HepG2 (cell line): Measurements from ENCODE around the gene TTC39C. TPM values are rescaled to one million over a fixed set of nuclear protein-coding genes. Genes with fewer than 3 reads are reported as not detected.

Source experiments
- BRF2 ChIP-seq: sonication (generic); formaldehyde crosslinking; IDR thresholded peaks from 2 replicates; pipeline ENCODE4 v1.8.1; 2022; ENCODE audit warnings: mild to moderate bottlenecking, missing genetic modification reagents
- GATA4 ChIP-seq: sonication (generic); IDR thresholded peaks from 2 replicates; pipeline ENCODE4 v1.6.1; 2016; ENCODE audit warnings: antibody characterized with exemption, low read depth, borderline replicate concordance
- GATAD2A ChIP-seq: IDR thresholded peaks from 2 replicates; pipeline ENCODE4 v1.6.1; 2016
- HMGXB4 ChIP-seq, 2 experiments: sonication (generic) in 1 of 2; formaldehyde crosslinking in 1 of 2; IDR thresholded peaks; 2 replicates each; pipeline versions ENCODE4 v1.4.0 to v1.6.1; 2018 to 2020; ENCODE audit warnings: missing genetic modification reagents in 2 of 2, borderline replicate concordance in 1 of 2, low read depth in 1 of 2, mild to moderate bottlenecking in 1 of 2, missing biosample characterization in 1 of 2
- PREB ChIP-seq: sonication (generic); formaldehyde crosslinking; IDR thresholded peaks from 2 replicates; pipeline ENCODE4 v1.4.0; 2020; ENCODE audit warnings: missing genetic modification reagents
- ZNF513 ChIP-seq: sonication (generic); formaldehyde crosslinking; conservative IDR thresholded peaks from 2 replicates; pipeline ENCODE4 v1.5.0; 2020; ENCODE audit warnings: missing genetic modification reagents
- ZNF598 ChIP-seq: sonication (generic); formaldehyde crosslinking; IDR thresholded peaks from 2 replicates; pipeline ENCODE4 v1.5.1; 2020; ENCODE audit warnings: mild to moderate bottlenecking, missing genetic modification reagents, borderline replicate concordance
- ZNF629 ChIP-seq: sonication (generic); formaldehyde crosslinking; conservative IDR thresholded peaks from 2 replicates; pipeline ENCODE4 v1.5.0; 2020; ENCODE audit warnings: missing genetic modification reagents
- ZNF652 ChIP-seq: IDR thresholded peaks from 2 replicates; pipeline ENCODE4 v1.6.1; 2016; ENCODE audit warnings: low read depth, borderline replicate concordance
- ZNF772 ChIP-seq: sonication (generic); formaldehyde crosslinking; IDR thresholded peaks from 2 replicates; pipeline ENCODE4 v1.5.0; 2020; ENCODE audit warnings: mild to moderate bottlenecking, missing genetic modification reagents
- polyA plus RNA-seq, 8 experiments: library from polyadenylated mRNA; depleted of rRNA in 3 of 8; stranded (reverse) in 7 of 8; unstranded in 1 of 8; fragments of >200 nt; fragmentation: Illumina TruSeq in 4 of 8; extraction: Trizol in 4 of 8; gene quantifications; 2 replicates each; pipeline versions ENCODE4 v1.2.1 to v1.2.3, GENCODE V29; 2011 to 2016; ENCODE audit warnings: low read depth in 4 of 8, missing spikeins in 1 of 8, mixed read lengths in 1 of 8; ENCODE audit not compliant: insufficient read depth in 1 of 8
- total RNA-seq, 5 experiments: library from RNA; depleted of rRNA; stranded (reverse); fragments of >200 nt; fragmentation: Illumina TruSeq; extraction: Trizol; gene quantifications; 2 replicates each; pipeline ENCODE4 v1.2.3, GENCODE V29; 2016; ENCODE audit warnings: low read depth in 1 of 5

Gene TTC39C
- total and polyA plus RNA-seq, 2 of the 13 experiments (the other 11 are each of a cell fraction or from before 2014, with no cell fraction given): 19.1 to 25.9 TPM

- TF ChIP-seq ZNF629 (CRISPR knock-in tag) (no peak), ZNF598 (CRISPR knock-in tag) (no peak), ZNF772 (CRISPR knock-in tag) (no peak), PREB (CRISPR knock-in tag) (no peak), HMGXB4 (CRISPR knock-in tag; IDR thresholded peaks at IDR 0.05; ENCODE audit: borderline replicate concordance in 1 of 2, low read depth in 1 of 2) (no peak), BRF2 (CRISPR knock-in tag) (no peak), ZNF513 (no peak), GATA4 (no peak), GATAD2A (CRISPR knock-in tag) (0 out of 2 replicates have a peak, but pooled peaks have one; percentile 17), ZNF652 (CRISPR knock-in tag) (peak; percentile 16; the same call in 1 of the 2 replicates)
Observed at GRCh38 chr18:24016643-24017042, 2.1 kb downstream of the TTC39C start (continued).
